ENCODE results near the gene CHD8.

The CHD8 gene

GRCh38 chr14:21496453-21496852, 40.5 kb upstream of the CHD8 start:
- DNase-seq (ENCODE audit: low read depth), result no peak
- no peak for TF ChIP-seq CTCF (IDR thresholded peaks at IDR 0.05; ENCODE audit: insufficient read depth, low read depth, low read length, missing control alignments)
- H3K4me3 ChIP-seq (ENCODE audit: low read length), result no peak overlapping the region

GRCh38 chr14:21494902-21495762, 39.2 kb upstream of the CHD8 start:
- no peak for TF ChIP-seq CTCF (IDR thresholded peaks at IDR 0.05; ENCODE audit: insufficient read depth, low read depth, low read length, missing control alignments)
- DNase-seq (ENCODE audit: low read depth), result no peak
- no peak overlapping the region for H3K4me3 ChIP-seq (ENCODE audit: low read length)

GRCh38 chr14:21486640-21487087, 30.7 kb upstream of the CHD8 start:
- no peak for DNase-seq (ENCODE audit: low read depth)
- no peak for TF ChIP-seq CTCF (IDR thresholded peaks at IDR 0.05; ENCODE audit: insufficient read depth, low read depth, low read length, missing control alignments)
- H3K4me3 ChIP-seq (ENCODE audit: low read length), result no peak overlapping the region

- peak within 1 kb of the TSS; percentile 98 for H3K4me3 ChIP-seq (ENCODE audit: low read length)
- DNase-seq (ENCODE audit: low read depth), result peak; percentile 99
- peak; percentile 99 for TF ChIP-seq CTCF (IDR thresholded peaks at IDR 0.05; ENCODE audit: insufficient read depth, low read depth, low read length, missing control alignments)
These were observed 21.2 kb upstream of the CHD8 start, which contains the start of the genes RAB2B and TOX4 for GRCh38 chr14:21476925-21477681. TSS of gene RAB2B (minus strand) at chr14:21476959. CDS start at chr14:21476872, 87 bp downstream. TSS of gene TOX4 (plus strand) at chr14:21477195. CDS start at chr14:21477279, 84 bp downstream.

GRCh38 chr14:21476523-21476924, 20.6 kb upstream of the CHD8 start:
- H3K4me3 ChIP-seq (ENCODE audit: low read length), result peak overlapping the region; percentile 98
- DNase-seq (ENCODE audit: low read depth), result peak; percentile 90
- no peak for TF ChIP-seq CTCF (IDR thresholded peaks at IDR 0.05; ENCODE audit: insufficient read depth, low read depth, low read length, missing control alignments)

GRCh38 chr14:21475767-21476522, 20.0 kb upstream of the CHD8 start:
- no peak for TF ChIP-seq CTCF (IDR thresholded peaks at IDR 0.05; ENCODE audit: insufficient read depth, low read depth, low read length, missing control alignments)
- DNase-seq (ENCODE audit: low read depth), result no peak
- H3K4me3 ChIP-seq (ENCODE audit: low read length), result peak overlapping the region; percentile 98
